HCT116 (cell line): ENCODE measurements around the gene LRP4.

Experiments used
- POLR2A ChIP-seq: IDR thresholded peaks from 2 replicates; pipeline ENCODE4 v1.7.0; 2011; ENCODE audit warnings: borderline replicate concordance; ENCODE audit not compliant: insufficient read depth, insufficient read length; ENCODE audit errors: extremely low read depth
- RAD21 ChIP-seq: IDR thresholded peaks from 2 replicates; pipeline ENCODE4 v1.6.1; 2012; ENCODE audit warnings: low read depth, mild to moderate bottlenecking
- ZNF274 ChIP-seq: fragments of 200-500 bp; sonication (Bioruptor generic); IDR thresholded peaks from 2 replicates; pipeline ENCODE4 v1.6.1; 2014; ENCODE audit warnings: mild to moderate bottlenecking, low read depth, low read length, inconsistent platforms
- TF ChIP-seq, protein P1 (sequence below), 3 experiments: fragments of 200-600 bp in 1 of 3; sonication (generic) in 1 of 3; IDR thresholded peaks in 2 of 3; conservative IDR thresholded peaks in 1 of 3; 2 replicates each; pipeline ENCODE4 v1.5.1; 2012 to 2017; ENCODE audit warnings: low read depth in 2 of 3, low read length in 2 of 3, antibody characterized with exemption in 1 of 3, borderline replicate concordance in 1 of 3, control low read depth in 1 of 3, mild to moderate bottlenecking in 1 of 3, mixed read lengths in 1 of 3, mixed run types in 1 of 3, moderate library complexity in 1 of 3; ENCODE audit not compliant: insufficient read depth in 1 of 3
- TF ChIP-seq, protein P2 (sequence below): IDR thresholded peaks from 2 replicates; pipeline ENCODE4 v1.6.1; 2012; ENCODE audit warnings: low read depth
- TF ChIP-seq, protein P3 (sequence below): IDR thresholded peaks from 2 replicates; pipeline ENCODE4 v1.6.1; 2011; ENCODE audit warnings: mild to moderate bottlenecking, low read length, moderate library complexity; ENCODE audit not compliant: insufficient replicate concordance; ENCODE audit errors: extremely low read depth

DNA sequence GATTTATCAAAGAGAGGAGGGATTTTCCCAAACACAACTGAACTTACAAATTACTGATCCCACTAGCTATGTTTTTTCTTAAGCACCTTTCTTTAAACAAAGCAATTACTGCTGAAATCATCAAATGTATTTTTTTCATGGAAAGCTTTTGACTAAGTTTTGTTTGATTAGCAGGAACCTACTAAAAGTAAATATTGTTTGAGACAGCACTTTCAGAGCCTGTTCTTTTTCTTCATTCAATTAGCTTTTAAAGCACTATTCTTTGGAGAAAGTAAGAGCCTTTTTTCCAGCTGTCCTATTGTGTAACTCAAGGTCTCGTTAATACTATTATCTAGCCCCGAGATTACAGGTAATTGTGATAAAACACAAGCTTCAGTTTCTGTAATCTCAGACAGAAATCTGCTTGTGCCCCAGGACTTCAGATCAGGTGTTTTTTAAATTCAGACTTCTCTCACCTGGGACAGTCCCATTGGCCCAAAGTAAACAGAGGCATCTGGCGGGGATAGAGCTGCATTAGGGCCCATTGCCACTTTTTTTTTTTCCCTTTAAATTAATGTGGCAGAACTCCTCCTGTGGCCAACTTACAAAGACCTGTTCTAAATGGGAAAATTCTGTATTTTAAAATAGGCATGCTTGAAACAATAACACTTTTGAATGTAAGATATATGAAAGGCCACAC lies 29.2 kb upstream of the LRP4 start:
- TF ChIP-seq, protein P1, sequence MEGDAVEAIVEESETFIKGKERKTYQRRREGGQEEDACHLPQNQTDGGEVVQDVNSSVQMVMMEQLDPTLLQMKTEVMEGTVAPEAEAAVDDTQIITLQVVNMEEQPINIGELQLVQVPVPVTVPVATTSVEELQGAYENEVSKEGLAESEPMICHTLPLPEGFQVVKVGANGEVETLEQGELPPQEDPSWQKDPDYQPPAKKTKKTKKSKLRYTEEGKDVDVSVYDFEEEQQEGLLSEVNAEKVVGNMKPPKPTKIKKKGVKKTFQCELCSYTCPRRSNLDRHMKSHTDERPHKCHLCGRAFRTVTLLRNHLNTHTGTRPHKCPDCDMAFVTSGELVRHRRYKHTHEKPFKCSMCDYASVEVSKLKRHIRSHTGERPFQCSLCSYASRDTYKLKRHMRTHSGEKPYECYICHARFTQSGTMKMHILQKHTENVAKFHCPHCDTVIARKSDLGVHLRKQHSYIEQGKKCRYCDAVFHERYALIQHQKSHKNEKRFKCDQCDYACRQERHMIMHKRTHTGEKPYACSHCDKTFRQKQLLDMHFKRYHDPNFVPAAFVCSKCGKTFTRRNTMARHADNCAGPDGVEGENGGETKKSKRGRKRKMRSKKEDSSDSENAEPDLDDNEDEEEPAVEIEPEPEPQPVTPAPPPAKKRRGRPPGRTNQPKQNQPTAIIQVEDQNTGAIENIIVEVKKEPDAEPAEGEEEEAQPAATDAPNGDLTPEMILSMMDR (IDR thresholded peaks at IDR 0.05 in 2 of 3, conservative IDR thresholded peaks at IDR 0.05 in 1 of 3; ENCODE audit: borderline replicate concordance in 1 of 3, insufficient read depth in 1 of 3, low read depth in 2 of 3, low read length in 2 of 3) = no peak
- TF ChIP-seq ZNF274 = no peak
- no peak for TF ChIP-seq POLR2A
- TF ChIP-seq, protein P2, sequence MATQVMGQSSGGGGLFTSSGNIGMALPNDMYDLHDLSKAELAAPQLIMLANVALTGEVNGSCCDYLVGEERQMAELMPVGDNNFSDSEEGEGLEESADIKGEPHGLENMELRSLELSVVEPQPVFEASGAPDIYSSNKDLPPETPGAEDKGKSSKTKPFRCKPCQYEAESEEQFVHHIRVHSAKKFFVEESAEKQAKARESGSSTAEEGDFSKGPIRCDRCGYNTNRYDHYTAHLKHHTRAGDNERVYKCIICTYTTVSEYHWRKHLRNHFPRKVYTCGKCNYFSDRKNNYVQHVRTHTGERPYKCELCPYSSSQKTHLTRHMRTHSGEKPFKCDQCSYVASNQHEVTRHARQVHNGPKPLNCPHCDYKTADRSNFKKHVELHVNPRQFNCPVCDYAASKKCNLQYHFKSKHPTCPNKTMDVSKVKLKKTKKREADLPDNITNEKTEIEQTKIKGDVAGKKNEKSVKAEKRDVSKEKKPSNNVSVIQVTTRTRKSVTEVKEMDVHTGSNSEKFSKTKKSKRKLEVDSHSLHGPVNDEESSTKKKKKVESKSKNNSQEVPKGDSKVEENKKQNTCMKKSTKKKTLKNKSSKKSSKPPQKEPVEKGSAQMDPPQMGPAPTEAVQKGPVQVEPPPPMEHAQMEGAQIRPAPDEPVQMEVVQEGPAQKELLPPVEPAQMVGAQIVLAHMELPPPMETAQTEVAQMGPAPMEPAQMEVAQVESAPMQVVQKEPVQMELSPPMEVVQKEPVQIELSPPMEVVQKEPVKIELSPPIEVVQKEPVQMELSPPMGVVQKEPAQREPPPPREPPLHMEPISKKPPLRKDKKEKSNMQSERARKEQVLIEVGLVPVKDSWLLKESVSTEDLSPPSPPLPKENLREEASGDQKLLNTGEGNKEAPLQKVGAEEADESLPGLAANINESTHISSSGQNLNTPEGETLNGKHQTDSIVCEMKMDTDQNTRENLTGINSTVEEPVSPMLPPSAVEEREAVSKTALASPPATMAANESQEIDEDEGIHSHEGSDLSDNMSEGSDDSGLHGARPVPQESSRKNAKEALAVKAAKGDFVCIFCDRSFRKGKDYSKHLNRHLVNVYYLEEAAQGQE = no peak
- TF ChIP-seq, protein P3, sequence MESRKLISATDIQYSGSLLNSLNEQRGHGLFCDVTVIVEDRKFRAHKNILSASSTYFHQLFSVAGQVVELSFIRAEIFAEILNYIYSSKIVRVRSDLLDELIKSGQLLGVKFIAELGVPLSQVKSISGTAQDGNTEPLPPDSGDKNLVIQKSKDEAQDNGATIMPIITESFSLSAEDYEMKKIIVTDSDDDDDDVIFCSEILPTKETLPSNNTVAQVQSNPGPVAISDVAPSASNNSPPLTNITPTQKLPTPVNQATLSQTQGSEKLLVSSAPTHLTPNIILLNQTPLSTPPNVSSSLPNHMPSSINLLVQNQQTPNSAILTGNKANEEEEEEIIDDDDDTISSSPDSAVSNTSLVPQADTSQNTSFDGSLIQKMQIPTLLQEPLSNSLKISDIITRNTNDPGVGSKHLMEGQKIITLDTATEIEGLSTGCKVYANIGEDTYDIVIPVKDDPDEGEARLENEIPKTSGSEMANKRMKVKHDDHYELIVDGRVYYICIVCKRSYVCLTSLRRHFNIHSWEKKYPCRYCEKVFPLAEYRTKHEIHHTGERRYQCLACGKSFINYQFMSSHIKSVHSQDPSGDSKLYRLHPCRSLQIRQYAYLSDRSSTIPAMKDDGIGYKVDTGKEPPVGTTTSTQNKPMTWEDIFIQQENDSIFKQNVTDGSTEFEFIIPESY = no peak
- TF ChIP-seq RAD21 = no peak
